NCI-H2227 (cell line): Measurements from ENCODE around the gene FOXRED1.

Experiments
- DNase-seq: peaks from one replicate; lab custom pipeline; 2025; ENCODE audit not compliant: unreplicated experiment; lab: John Stamatoyannopoulos, UW

FOXRED1 gene

DNA sequence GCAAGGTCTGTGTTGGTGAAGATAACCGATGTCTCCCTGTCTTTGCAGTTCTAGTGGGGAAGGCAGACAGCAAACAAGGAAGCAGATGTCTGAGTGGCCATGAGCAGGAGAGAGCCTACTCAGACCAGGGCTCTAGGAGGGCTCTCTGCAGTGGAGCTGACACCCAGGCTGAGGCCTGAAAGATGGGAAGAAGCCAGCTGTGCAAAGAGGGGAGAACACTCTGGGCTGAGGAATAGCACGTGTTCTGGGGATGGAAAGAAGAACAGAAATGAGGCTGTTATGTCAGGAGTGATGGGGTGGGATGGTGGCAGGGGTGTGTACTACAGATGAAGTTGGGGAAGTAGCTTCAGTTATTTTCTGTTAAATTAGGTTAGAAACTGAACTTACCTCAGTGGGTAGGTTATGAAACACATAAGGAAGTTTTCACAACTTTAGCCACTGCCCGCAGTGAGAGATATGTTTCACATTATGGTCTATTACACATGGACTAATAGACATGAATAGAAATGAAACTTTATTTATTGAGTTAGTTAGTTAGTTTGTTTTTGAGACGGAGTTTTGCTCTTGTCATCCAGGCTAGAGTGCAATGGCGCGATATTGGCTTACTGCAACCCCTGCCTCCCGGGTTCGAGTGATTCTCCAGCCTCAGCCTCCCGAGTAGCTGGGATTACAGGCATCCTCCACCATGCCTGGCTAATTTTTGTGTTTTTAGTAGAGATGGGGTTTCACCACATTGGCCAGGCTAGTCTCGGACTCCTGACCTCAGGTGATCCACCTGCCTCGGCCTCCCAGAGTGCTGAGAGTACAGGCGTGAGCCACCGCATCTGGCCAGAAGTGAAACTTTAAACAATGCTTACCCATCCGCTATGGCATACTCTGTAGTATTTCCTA, 42.7 kb downstream of the FOXRED1 start:
- no peak for DNase-seq

DNA sequence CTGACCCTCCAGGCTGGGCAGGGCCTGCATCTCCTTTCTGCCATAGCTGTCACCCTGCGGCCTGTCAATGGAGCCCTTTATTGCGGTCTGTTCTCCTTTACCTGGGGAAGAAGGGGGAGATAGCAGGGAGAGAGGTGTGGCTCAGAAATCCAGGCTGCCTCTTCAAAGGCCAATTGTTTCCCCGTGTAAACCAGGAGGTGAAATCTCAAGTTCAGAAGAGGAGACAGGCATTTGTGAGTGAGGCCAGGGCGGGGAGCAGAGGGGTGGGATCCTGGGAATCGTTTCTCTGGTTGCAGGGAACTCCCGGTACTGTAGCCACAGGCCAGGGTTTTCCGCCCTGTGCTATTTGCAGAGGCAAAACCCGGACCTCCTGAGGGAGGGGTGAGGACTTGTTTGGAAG, 44.0 kb downstream of the FOXRED1 start:
- no peak for DNase-seq

DNA sequence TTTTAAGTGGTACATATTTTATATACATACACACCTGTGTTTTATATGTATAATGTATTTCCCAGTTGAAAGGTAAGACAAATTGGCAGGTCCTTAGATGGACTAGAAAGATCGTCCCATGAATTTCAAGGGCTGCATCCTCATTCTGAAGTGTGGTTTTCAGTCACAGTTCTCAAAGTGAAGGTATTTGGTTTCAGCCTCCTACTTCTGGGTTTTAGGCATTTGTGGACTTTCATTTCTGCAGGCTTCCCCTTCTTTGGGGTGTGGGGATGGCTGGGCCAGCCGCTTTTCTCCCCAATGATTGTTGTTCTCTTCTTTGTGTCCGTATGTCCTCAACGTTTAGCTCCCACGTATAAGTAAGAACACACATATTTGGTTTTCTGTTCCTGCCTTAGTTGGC, 44.9 kb downstream of the FOXRED1 start:
- no peak for DNase-seq

DNA sequence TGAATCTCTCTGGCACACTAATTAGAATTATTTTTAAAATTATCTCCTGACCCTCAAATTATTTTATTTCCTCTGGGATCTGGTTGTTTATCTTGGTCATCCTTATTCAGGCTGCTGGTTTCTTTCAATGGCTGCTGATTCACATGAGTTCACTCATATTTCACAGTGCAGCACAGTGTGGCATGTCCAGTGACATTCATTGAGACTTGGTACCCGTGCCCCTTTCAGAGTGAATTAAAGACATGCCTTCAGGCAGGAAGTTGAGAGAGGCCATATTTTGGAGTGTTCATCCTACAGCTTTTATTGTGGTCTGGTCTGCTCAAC, 48.4 kb downstream of the FOXRED1 start:
- no peak for DNase-seq

DNA sequence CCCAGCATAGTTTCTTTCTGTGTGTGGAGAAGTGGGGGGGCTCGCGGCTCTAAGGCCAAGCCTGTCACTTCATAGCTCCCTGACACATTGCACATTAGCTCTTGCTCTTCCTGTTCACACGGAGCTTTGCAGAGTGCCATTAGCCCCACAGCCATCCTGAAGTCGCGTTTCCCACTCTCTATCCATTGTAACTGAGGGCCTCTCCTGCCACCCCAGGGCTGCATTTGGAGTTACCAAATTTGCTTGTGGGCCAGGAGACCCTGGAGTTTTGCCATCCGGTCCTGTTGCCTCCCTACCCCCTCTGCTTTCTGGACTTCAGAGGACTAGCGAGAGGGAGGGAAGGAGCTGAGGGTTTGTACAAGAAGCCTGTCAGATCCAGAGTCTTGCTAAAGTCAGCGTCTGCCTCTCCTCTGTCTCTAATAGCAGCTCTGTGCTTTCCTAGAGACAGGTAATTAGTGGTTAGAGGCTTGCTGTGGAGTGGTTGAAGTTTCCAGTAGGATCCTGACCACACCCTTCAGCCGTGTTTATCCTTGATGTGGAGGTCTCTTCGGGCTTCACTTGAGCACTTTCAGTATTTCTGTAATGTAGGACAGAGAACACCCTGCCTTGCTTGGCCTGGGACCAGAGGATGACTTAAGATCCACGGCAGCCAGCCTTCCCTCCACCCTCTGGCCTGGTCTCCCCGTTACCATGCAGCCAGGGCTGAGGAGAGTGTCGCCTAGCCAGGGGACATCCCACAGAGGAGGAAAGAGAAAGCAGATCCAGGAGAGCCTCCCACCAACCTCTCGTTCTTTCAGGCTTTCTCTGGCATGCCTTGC, 49.0 kb downstream of the FOXRED1 start:
- peak; percentile 55 for DNase-seq

DNA sequence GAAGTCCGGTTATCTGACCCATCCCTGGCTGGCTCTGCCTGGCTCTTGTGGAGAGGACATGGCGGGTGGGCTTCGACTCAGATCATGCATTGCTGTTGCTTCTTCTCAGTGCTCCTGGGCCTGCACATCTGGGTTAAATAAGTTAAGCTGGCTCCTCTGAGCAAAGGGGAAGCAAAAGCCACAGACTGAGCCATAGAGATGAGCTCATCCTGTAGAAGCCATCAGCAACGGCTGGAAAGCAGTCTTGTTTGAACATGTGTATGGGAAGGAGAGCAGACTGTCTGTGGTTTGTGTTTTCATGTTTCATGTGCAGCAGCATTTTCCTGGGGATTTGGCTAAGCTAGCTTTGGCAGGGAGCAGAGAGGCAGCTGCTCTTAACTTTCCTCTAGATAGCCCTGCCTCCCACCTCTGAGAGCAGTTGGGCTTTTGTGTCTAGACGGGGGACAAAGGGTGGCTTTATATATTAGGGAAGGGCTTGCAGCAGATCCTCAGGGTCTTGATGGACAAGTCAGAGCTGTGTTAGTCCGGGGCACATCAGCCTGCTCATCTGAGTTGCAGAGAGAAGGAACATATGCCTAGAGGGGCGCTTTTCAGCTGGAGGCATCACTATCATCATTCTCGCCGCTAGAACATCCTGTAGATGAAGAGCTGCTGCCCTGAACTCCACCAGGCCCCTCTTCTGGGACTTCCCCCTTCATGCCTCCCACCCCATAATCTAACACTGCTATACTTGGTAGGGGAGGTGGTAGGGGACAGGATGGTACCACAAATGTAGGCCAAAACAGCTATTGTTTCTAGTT, 49.8 kb downstream of the FOXRED1 start:
- DNase-seq = no peak

DNA sequence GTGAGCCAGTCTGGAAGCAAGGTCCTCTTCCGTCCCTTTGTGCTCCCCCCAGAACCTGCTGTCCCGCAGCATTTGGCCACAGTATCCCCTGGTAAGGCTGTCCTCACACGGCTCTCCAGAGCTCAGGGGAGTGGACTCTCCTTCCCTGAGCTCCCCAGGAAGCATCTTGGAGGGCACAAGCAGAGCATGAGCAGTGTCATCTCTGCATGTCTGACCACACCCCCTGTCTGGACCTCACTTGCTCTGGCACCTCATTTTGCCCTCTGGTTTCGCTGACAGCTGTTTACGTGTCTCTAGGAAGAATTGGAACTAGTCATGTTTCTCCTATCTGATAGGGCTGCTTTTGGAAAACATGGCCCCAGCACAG, 50.4 kb downstream of the FOXRED1 start:
- no peak for DNase-seq

DNA sequence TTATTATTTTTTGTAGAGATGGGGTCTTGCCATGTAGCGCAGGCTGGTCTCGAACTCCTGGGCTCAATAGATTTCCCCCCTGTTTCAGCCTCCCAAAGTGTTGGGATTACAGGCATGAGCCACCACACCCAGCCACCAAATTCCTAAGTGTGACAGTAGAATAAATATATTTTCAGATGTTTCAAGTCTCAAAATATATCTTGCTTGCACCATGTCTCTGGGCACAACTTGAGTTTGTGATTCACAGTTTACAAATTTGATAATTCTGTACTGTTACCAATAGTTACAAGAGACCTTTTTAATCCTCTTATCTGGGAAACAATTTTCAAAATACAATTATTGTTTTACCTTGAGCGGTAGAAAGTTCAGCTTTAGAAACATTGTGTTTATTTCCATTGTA, 54.0 kb downstream of the FOXRED1 start:
- DNase-seq = no peak

DNA sequence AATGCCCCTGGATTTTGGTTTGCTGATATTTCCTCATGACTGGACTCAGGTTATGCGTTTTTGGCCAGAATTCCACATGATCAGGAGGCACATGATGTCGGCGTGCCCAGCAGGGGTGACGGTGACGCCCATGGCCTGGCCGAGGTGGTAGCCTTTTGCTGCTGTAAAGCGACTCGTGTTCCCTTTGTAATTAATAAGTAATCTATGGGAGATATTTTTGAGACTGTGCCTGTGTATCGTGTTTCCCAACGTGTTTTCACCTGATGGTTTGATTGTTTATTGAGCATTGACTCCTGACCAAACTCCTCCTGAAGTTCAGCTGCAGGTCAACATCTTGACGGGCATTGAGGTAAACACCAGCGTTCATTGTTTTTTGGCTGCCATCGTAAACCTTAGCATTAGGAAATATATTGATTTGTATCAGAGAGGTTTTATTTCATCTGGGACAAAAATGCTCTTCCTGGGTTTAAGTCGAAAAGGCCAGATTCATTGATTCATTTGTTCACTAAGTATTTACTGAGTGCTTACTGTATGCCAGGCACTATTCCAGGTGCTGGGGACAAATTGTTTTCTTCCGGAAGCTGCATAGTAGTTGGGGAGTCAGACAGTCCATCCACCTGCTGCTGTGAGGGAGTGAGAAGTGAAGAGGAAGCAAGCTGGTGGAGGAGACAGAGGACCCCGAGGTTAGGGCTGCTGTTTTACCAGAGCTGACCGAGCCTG, 58.5 kb downstream of the FOXRED1 start:
- no peak for DNase-seq
